RCC 7860 (cell line): ENCODE measurements around the gene PAOX.

Source experiments
- DNase-seq: peaks from one replicate; pipeline ENCODE4 v3.0.0-alpha.2; 2015; ENCODE audit warnings: low spot score
- FAIRE-seq: peaks from 2 replicates; lab custom pipeline; 2012; peaks lifted over from hg19 to GRCh38; lab: Jason Lieb, UNC

The PAOX gene

DNA sequence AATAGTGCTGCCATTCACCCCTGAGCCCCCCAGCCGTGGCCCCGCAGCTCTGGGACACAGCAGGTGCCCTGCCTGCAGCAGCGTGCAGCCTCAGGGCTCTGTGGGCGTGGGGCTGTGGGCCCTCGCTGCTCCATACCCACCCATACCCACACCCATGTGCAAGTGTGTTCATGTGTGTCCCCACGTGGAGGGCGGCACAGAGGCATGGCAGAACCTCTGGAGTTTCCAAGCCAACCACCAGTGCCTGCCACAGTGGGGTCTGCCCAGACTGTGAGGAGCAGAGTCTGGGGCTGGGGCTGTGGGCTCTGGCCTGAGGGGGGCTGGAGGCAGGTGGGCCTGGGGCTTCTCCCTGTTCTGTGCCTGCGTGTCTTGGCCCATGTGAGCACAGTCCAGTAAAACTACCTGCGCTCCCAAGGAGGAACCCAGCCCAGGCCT is 29.5 kb upstream of the PAOX start:
- DNase-seq (no peak), FAIRE-seq (no peak)

DNA sequence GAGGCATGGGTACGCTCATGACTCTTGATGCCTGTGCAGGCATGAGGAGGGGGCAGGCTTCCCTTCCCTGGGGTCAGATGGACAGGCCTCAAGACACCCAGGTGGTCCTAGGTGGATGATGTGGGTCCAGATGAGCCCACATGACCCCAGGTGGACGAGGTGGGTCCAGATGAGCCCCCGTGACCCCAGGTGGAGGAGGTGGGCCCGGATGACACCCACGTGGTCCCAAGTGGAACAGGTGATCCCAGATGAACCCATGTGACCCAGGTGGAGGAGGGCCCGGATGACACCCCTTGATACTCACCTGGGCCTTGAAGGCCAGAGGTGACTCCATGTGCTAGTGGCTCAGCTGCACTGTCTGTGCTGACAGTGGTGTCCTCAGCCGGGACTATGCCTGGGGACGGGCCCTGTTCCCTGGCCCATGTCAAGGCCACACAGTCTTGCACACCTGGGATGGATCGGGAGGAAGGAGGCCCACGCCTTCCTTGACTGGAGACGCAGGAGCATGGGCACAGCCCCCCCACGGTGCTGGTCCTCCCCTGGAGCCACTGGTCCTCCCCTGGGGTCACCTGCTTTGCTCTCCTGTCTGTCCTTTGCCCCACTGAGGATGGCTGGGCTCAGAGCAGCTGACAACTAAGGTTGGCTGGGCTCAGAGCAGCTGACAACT is 28.6 kb upstream of the PAOX start:
- FAIRE-seq, result no peak
- DNase-seq, result no peak

DNA sequence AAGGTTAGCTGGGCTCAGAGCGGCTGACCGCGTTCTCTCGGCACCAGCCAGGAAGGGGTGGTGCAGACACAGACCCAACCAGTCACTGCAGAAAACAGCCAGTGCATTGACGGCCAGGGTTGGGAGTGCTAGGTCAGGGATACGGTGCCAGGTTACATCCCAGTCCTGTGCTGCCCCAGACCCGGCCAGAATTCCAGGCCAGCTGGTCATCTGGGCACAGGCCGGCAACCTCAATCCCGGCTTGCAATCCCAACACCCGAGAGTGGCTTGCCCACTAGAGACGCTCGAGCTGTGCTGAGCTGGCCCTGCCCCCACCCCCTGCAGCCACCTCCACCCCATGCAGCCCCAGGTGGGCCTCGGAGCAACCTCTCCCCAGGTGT is 28.1 kb upstream of the PAOX start:
- FAIRE-seq (no peak), DNase-seq (no peak)

DNA sequence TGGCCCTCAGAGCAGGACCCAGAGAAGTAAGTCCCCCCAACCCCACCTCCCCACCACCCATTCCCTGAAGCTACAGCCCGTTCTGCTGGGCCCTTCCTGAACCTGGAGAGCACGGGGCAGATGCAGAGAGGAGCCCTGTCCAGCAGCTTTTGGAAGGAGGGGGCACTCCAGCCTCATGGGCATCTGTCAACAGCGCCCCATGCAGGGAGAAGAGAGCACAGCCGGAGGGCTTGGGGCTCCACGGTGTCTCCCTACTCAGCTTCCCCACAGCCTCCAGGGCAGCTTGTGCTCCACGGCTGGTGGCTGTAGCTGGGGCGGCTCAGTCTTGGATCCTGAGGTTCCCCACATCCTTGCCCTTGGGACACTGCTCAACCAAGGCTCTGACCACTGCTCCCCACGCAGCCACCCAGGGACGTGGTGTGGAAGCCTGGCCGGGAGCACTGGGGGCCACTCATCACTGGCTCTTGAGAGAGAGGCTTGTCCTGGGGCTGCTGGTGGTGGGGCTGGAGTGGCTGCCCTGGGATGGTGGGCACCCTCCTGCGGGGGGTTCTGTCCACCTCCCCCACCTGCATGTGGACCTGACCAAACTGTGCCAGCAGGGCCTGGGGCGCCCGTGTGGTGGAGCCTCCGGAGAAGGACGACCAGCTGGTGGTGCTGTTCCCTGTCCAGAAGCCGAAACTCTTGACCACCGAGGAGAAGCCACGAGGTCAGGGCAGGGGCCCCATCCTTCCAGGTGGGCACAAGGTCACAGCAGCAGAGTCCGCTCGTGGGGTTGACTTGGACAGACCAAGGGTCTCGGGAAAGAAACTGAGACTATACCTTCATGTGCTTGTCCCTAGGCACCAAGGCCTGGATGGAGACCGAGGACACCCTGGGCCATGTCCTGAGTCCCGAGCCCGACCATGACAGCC is 27.4 kb upstream of the PAOX start:
- DNase-seq, result no peak
- FAIRE-seq, result no peak

DNA sequence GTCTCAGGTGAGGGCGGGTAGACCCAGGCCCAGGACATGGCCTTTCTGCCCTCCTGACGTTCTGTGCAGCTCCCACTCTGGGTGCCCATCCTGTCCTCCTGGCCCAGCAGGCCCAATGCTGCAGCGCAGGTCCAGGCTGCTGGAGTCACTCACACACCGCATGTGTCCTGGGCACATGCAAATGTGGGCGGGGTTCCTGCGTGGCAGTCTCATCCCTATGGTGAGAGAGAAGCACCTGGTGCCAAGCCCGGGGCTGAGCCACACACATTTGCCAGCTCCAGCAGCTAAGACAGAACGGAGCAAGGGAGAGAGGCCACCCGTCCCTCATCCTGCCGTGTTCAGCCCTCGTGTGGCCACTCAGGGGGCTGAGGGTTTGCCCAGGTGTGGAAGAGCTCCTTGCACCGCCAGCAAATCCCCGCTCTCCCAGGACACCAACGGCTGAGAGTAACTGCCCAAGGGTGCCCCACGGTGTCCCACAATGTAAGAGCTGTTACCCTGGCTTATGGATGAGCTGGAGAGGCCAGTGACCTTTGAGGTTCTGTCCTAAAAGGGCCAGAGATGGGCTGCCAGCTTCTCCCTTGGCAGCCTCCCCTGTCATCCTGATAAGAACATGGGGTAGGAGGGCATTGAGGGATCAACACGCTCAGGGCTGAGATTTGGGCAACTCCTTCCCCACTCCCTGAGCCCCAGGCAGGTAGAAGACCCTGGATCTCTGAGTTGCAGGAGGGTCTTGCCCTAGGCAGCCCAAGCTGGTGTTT is 25.7 kb upstream of the PAOX start:
- DNase-seq (no peak), FAIRE-seq (no peak)

DNA sequence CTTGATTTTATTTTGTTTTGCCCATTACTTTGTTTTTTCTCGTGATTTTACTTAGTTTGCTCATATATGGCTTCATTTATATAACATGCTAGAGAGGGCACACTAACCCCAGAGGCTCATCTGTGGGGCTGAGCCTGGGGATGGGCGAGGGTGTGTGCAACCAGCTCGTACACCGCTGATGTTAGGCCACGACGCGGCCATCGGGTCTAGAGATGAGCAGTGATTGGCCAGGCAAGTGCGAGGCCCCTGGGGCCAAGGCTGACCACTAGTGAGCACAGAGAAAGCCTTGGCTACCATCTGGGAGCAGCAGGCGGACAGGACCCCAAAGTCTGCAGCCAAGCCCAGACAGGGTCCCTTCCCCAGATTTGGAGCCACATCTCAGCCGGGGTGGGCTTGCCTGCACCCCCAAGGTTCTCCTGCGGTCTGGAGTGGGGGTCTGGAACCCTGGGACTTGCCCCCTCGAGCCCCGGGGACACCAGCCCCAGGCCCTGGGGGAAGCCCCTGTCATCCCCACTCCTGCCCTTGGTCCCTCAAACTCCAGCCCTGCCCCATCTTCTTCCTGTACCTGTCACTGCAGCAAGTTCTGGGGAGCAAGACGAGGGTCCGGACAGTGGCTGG is 25.0 kb upstream of the PAOX start:
- FAIRE-seq (no peak), DNase-seq (no peak)

DNA sequence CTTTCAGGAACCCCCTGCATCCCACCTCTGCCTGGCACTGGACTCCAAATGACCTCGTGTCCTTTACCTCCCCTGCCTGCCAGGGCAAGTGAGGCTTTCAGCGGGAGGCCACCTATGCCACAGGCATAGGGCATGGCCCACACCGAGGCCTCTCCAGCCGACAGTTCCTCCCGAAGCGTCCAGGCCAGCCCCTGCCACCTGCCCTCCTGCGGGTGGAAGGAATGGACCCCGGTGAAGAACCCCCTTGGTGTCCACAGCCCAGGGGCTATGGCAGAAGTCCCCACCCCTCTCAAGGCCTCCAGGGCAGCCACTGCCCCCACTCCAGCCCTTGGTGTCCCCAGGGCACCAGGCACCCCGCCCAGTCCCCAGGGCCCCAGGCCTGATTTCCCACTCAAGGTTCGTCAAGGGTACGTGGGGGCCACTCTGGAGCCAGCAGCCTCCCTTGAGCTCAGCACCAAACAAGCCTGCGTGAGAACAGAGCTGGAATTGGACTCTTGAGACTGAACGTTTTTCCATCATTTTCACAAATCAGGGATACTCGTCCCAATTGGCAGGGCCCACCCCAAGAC is 24.3 kb upstream of the PAOX start:
- no peak for FAIRE-seq

DNA sequence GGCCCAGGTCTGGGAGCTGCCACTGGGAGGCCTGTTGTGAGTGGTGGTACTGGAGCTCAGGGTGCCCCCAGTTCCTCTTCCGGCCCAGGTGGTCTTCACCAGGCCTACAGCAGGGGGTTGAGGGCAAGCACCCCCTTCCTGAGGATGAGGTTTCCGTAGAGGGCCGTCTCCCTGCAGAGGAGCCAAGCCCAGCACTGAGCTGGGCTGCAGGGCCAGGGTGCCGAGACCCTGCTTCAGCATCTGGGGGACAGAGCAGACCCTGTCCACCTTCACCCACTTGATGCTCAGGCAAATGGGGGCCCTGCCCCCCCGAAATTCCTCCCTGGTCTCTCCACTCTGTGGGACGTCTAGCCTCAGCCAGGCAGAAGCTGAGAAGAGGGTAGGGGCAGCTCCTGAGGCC is 23.8 kb upstream of the PAOX start:
- FAIRE-seq (no peak), DNase-seq (no peak)

More for the DNA sequence above, 24.3 kb upstream of the PAOX start:
- no peak for DNase-seq

DNA sequence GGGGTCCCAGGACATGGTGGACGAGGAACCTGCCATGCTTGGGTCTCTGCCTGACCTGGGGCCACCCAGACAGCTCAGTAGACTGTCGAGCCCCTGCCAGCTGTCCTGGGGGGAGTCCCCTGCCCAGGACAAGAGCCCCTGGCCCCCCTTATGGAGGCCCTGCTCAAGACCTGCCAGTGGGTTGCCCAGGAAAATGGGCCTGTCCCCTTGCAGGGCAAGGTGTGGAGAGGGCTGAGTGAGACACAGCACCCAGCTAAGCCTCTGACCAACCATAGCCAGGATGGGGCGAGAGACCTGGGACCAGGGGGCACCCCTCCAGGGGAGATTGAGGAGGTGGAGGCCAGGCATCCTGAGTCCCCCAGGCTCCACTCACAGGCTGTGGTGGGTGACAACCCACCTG is 23.1 kb upstream of the PAOX start:
- DNase-seq, result no peak
- FAIRE-seq, result no peak

DNA sequence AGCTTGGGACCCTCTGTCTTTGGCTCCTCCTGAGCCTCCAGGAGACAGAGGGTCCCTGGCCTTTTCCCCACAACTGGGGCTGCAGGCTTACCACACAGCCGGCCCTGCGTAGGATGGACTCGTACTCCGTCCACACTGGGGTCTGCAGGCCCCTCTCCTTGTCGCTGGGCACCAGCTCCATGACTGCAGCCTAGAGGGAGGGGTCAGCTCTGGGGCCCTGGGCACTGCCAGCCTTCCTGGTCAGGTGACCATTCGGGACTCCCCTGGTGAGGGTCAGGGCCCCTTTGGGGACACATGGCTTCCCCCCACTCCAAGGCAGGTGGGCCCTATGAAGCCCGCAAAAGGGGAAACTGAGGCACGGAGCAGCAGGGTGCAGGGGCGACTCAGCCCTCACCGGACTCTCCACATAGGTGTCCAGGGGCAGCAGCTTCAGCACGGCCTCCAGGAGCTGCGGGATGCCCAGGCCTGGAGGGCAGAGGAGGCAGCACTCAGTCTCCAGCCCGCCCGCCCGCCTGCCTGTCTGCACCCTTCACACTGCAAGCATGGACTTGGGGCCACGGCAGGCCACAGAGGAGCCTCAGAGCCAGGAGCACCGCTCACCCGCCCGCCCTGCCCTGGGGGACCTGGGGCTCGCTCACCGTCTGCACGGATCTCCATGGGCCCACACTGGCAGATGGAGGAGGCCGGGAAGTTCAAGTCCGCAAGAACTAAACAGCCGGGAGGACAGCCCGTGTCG is 22.3 kb upstream of the PAOX start:
- FAIRE-seq (no peak), DNase-seq (no peak)

DNA sequence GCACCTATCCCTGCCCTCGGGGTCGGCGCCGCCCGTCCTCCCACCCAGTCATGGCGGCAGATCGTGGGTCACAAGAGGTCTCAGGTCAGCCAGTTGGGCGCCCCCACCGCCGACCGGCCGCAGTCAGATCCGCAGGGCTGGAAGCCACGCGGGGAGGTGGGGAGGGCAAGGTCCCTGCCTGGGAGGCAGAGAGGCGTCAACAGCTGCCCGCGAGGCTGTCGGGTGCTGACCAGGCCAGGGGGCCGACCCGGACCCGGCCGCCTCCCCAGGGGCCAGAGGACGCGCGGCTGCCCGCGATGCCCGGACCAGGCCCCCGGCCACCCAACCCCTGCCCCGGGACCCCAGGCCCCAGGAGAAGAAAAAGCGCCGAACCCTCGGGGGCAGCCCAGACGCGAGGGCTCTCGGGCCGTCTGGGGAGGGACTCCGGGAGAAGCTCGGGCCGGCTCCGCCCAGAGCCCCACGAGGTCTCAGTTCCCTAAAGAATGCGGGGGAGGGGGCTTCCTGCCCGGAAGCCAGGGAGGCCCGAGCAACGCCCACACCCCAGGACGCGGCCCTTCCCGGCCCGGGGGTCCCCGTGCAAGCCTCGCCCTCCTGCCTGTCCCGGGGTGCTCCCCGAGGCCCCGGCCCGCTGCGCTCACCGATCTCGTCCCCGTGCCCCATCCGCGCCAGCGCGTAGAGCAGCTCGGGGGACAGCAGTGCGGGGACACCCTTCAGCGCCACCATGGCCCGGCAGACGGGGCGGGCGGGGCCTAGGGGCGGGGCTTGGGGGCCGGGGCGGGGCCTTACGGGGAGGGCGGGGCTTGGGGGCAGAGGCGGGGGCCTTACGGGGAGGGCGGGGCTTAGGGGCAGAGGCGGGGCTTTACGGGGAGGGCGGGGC is 21.5 kb upstream of the PAOX start, which contains the start of gene FUOM:
Gene FUOM, minus strand, starts transcription at position 735 of the 877 bp plus-strand sequence. Its CDS starts 12 bp downstream, at position 723.
- DNase-seq, result no peak

DNA sequence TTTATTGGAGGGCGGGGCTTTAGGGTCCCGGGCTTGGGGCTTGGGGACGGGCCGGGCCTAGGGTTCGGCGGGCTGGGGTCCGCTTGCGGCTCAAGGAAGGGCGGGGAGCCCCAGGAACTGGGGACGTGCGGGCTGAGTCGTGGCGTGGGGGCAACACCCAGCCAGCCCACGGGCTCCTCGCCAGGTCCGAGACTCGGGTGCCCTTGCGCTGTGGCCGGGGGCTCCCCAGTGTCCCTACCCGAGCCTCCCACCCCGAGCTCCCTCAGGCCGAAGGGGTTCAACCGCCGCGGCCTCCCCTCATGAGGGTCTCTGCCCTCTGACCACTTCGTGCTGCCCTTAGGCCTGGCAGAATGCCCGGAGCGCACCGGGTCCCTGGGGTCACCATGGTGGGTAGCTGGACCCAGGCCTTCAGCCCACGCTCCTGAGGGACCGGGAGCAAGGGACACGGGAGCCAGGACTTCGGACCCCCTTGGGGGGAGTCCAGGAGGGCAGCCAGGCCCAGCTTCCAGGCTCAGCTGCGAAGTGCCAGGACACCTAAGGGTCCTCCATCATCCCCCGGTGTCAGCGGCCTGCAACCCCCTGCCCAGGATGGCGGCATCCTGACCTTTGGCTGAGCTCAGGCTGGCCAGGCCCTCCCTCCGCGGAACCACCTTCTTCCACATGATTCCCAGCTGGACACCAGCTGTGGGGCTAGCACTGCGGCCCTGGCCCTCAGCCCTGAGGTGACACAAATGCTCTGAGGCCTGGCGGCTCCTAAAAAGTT is 20.7 kb upstream of the PAOX start:
- DNase-seq (no peak), FAIRE-seq (no peak)

More for the DNA sequence above, 21.5 kb upstream of the PAOX start, which contains the start of gene FUOM:
- FAIRE-seq, result no peak

DNA sequence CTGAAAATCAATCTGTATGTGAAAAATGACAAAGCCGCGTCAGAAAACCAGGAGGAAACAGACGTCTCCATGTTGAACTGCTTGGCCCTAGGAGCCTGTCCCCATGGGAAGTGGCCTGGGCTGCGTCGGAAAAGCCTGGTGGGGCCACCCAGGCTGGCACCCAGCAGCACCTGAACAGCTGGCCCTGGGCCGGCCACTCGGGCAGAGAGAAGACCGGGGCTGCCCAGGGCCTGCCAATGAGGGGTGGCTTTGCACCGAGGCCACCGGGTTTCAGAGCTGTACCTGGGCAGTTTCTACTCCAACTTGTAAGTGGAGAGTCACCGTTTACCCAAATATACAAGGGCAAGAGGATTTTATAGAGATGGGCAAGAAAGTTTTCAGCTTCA is 20.1 kb upstream of the PAOX start:
- FAIRE-seq (no peak), DNase-seq (no peak)

DNA sequence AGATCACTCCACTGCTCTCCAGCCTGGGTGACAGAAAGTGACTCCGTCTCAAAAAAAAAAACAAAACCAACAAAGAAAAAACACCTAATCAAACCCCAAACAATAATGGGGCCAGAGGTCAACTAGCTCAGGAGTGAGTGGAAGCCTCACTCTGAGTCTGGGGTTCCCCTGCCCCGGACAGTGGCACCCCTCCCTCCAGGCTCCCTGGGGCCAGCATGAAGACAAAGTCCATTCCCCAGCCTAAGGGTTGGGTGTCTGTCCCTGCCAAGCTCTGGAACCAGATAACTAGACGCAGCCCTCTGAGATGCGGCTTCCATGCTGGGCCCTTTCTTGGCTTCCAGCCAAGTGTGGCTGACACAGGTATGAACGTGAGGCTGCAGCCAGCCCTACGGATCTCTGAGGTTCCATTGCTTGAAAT is 19.5 kb upstream of the PAOX start:
- DNase-seq (no peak), FAIRE-seq (no peak)

DNA sequence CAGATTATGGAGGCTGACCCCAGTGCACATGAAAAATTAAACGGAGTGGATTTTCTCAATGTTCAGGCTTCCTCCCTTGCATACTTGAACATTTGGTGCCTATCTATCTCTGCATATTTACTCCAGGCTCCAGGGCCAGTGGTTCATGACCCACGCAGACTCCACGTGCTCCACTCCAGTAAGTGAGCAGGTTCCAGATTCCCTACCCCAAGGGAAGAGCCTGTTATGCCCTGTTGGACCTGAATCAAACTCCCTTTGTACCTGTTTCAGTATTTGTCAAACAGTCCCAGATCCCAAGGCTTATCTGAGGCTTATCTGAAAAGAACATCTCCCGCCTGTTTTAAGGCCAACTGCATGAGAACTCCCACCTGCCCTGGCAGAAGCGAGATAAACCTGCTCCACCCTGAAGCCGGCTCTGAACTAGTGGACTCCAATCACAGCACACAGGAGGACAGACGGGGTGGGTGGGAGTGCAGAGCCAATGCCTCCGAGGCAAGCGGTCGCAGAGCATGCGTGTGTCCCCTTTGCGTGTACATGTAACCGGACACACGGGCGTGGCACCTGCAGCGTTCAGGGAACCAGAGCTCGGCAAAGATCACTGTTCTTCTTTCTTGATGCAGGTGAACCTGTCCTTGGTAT is 19.0 kb upstream of the PAOX start:
- no peak for FAIRE-seq
- no peak for DNase-seq

DNA sequence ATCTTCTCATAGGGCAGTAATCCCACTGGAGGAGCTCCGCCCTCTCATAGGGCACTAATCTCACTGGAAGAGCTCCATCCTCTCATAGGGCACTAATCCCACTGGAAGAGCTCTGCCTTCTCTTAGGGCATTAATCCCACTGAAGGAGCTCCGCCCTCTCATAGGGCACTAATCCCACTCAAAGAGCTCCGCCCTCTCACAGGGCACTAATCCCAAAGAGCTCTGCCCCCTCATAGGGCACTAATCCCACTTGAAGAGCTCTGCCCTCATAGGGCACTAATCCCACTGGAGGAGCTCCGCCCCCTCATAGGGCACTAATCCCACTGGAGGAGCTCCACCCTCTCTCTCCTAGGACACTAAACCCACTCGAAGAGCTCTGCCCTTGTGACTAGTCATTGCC is 17.8 kb upstream of the PAOX start:
- FAIRE-seq (no peak), DNase-seq (no peak)

DNA sequence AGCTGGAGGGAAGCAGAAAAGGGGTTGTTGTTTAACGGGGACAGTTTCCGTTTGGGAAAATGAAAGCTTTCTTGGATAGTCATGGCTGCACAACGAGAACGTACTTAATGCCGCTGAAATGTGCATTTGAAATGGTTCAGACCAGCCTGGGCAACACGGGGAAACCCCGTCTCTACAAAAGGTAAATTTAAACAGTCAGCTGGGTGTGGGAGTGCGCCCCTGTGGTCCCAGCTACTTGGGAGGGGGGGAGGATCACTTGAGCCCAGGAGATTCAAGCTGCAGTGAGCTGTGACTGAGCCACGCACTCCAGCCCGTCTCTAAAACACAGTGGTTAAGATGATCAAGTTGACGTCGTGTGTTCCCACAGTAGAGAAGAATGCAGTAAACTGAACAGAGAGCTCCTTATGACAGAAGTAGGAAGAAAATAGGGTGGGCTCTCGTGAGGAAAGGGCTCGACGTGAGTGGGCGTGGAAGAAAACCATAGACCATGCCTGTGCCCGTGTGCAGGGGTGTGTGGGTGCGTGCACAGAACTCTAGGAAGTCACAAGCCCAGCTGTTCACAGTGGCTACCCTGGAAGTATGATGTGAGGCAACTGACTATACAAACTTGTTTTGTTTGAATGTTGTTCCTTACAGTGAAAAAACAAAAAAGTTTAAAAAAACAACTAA is 17.2 kb upstream of the PAOX start:
- no peak for DNase-seq
- FAIRE-seq, result no peak
